HG03432 (cell line): ENCODE results near the gene IP6K1.
"Not testable (repeated sequence)": the region's sequence is repeated elsewhere in the genome, so short reads cannot be mapped to it uniquely, and the experiment has no call there.

Experiments
- ATAC-seq: cut with Tn5 transposase; IDR thresholded peaks from one replicate; pipeline ENCODE4 v1.9.1; 2021; ENCODE audit warnings: mild to moderate bottlenecking, moderate library complexity; ENCODE audit not compliant: unreplicated experiment

The IP6K1 gene

GRCh38 chr3:49786357-49787181 is at the start of gene IP6K1:
TSS of gene IP6K1 (minus strand) at chr3:49786542. CDS start at chr3:49748040, 38,502 bp downstream.
- peak; percentile 97 for ATAC-seq

GRCh38 chr3:49831341-49831740 is 45.0 kb upstream of the IP6K1 start:
- ATAC-seq: no peak

GRCh38 chr3:49826016-49826415 is 39.7 kb upstream of the IP6K1 start:
- ATAC-seq: no peak

- not testable (repeated sequence) for ATAC-seq
These were observed 36.8 kb upstream of the IP6K1 start for GRCh38 chr3:49823131-49823530.

- ATAC-seq: peak; percentile 60
These were observed 27.3 kb upstream of the IP6K1 start, which contains the start of gene UBA7 for GRCh38 chr3:49813497-49814174. TSS of gene UBA7 (minus strand) at chr3:49813953. CDS start at chr3:49813787, 166 bp downstream.

- no peak for ATAC-seq
These were observed 26.7 kb upstream of the IP6K1 start for GRCh38 chr3:49812916-49813496.

- no peak for ATAC-seq
These were observed 21.2 kb upstream of the IP6K1 start for GRCh38 chr3:49807431-49808114.

- ATAC-seq: no peak
These were observed 20.5 kb upstream of the IP6K1 start for GRCh38 chr3:49806850-49807249.

GRCh38 chr3:49805897-49806701 is 19.8 kb upstream of the IP6K1 start:
- ATAC-seq: no peak

GRCh38 chr3:49805367-49805782 is 19.0 kb upstream of the IP6K1 start:
- ATAC-seq: no peak

GRCh38 chr3:49804141-49805041 is 18.0 kb upstream of the IP6K1 start:
- no peak for ATAC-seq

- ATAC-seq: peak; percentile 7
These were observed 17.3 kb upstream of the IP6K1 start for GRCh38 chr3:49803465-49804140.

- peak; percentile 65 for ATAC-seq
These were observed 16.6 kb upstream of the IP6K1 start, which contains the start of gene INKA1 for GRCh38 chr3:49802719-49803464. TSS of gene INKA1 (plus strand) at chr3:49803261. CDS start at chr3:49803393, 132 bp downstream.

GRCh38 chr3:49801160-49801559 is 14.8 kb upstream of the IP6K1 start:
- ATAC-seq: no peak

- no peak for ATAC-seq
These were observed 13.4 kb upstream of the IP6K1 start, which contains the start of gene CDHR4 for GRCh38 chr3:49799761-49800160. TSS of gene CDHR4 (minus strand) at chr3:49799873. CDS start at chr3:49799812, 61 bp downstream.

- no peak for ATAC-seq
These were observed 12.8 kb upstream of the IP6K1 start for GRCh38 chr3:49799105-49799504.
